Stimulated activated CD4-positive, alpha-beta T cell treated with anti-CD3 and anti-CD28 coated beads, Interleukin-2, amount 100 ng/mL, for 4 hours (primary cell): ENCODE results near the gene WDR74.
"Not testable (repeated sequence)": the region's sequence is repeated elsewhere in the genome, so short reads cannot be mapped to it uniquely, and the experiment has no call there.

ENCODE experiments used
- DNase-seq: peaks from one replicate; pipeline ENCODE4 v3.0.0-alpha.2; 2020; ENCODE audit warnings: low read depth

Gene WDR74

DNA sequence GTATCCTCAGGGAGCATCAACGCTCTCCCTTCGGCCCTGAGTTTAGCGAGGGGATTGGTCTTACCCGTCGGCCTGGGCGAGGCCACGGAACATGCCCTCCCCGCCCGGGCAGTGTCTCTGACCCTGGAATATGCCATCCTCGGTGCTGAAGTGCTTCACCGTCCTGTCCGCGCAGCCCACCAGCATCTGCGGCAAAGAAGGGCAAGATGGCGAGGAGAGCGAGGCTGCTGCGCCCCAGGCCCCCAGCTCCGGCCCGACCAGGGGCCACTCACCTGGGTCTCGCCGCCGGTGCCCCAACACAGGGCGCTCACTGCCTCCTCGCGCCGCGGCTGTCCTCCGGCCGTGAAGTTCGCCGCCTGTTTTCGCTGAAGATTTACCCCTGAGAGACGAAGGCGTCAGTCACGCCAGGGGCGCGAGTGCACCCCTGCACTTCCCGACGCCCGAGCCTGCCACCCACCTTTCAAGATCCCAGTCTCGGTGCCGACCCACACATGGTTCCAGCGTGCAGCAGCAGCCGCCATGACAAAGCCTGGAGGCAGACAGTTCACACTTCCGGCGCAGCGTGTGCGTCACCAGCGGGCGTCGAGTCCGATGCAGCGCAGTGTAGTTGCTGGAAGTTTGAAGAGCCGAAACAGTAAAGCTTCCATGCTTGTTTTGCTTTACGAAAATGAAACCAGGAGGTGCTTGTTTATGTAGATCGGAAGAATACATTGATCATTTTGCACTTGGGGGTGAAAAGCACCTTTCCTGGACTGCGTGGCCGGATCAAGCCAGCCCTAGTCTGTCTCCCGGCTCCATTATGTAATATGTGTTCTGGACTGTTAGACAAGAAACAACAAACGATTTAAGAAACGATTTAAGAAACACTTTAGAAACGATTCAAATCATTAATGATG is at the start of gene WDR74:
WDR74 (minus strand) TSS at position 541 of the 896 bp plus-strand sequence; CDS start at position 521, 20 bp downstream.
- peak; percentile 90 for DNase-seq

DNA sequence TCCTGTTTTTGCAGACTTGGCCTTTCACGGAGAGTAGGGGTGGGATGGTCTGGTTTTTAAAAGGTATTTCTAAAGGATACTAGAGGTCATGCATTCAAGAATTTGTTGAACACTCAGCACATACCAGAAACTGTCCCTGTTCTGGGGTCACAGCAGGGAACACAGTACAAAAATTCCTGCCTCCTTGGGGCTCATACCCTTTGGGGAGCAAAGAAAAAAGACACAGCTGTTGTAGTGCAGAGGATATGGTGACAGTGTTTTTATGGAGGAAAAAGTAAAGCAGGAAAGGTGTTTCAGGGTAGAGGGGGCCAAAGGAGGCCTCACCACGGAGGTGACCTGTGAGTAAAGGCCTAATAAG is 49.7 kb upstream of the WDR74 start:
- no peak for DNase-seq

DNA sequence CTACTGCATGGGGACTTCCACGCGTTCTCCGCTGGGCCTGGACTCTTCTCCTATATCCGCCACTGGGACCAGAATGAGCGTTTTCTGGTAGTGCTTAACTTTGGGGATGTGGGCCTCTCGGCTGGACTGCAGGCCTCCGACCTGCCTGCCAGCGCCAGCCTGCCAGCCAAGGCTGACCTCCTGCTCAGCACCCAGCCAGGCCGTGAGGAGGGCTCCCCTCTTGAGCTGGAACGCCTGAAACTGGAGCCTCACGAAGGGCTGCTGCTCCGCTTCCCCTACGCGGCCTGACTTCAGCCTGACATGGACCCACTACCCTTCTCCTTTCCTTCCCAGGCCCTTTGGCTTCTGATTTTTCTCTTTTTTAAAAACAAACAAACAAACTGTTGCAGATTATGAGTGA is 49.0 kb upstream of the WDR74 start:
- no peak for DNase-seq

DNA sequence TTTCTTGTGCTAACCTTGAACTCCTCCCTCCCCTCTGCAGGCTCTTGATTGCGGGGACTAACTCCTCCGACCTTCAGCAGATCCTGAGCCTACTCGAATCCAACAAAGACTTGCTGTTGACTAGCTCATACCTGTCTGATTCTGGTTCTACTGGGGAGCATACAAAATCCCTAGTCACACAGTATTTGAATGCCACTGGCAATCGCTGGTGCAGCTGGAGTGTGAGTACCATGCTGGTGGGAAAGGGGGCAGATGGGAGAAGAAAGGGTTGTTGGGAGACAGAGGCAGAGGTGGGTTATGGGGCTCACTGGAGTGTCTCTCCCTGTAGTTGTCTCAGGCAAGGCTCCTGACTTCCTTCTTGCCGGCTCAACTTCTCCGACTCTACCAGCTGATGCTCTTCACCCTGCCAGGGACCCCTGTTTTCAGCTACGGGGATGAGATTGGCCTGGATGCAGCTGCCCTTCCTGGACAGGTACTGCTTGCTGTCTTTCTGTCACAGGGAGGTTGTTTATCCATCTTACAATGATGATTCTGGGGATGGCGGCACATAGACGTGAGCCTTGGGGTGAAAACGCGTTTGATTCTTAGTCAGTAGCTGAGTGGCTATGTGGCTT is 45.9 kb upstream of the WDR74 start:
- DNase-seq, result no peak

DNA sequence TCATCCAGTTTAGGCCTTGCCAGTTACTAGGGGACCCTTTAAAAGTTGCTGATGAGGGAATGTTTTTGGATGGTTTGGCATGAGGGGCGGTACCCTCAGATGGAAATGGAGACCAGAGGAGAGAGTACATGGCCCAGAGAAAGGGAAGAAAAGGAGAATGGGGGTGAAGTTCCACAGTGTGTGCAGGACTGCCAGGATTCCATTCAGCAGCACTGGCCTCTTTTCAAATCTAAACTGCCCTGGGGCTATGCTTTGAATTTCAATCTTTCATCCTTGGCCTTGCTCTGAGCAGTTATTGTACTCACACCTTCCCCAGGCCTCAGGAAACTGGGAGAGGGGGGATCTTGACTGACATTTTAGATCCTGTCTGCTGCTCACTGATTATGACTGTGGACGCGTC is 44.3 kb upstream of the WDR74 start:
- no peak for DNase-seq

DNA sequence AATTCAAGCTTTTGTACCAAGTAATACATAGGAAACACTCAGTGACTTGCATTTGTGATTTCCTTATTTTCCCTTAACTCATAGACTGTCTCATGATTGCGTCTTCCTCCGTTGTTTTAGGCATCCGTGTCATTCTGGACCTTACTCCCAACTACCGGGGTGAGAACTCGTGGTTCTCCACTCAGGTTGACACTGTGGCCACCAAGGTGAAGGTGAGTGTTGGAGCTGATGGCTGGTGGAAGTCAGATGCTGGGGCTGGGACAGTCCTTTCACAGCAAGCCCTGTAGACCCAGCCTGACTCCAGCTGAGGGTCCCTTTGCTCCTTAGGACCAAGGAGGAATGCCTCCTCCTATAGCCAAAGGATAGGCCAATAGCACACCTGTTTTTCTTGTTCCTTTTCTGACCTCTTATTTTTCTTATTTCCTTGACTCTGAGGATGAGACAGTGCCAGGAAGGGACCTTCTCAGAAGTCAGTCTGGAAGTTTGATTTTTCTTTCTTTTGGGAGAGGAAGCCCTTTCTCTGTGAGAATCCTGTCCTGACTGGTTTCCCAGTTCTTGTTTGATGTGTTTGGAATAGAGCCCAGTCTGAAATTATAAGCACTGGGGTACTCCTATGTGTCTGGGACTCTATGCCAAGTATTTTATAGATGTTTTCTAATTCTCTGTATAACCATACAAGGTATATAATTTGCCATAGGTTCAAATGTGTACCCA is 43.6 kb upstream of the WDR74 start:
- DNase-seq, result no peak

DNA sequence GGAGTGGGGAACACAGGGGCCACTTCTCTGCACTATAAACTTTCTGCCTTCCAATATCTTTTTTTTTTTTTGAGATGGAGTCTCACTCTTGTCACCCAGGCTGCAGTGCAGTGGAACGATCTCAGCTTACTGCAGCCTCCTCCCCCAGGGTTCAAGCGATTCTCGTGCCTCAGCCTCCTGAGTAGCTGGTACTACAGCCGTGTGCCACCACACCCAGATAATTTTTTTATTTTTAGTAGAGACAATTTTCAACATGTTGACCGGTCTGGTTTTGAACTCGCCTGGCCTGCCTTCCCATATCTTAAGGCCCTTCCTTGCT is 43.0 kb upstream of the WDR74 start:
- DNase-seq, result no peak

DNA sequence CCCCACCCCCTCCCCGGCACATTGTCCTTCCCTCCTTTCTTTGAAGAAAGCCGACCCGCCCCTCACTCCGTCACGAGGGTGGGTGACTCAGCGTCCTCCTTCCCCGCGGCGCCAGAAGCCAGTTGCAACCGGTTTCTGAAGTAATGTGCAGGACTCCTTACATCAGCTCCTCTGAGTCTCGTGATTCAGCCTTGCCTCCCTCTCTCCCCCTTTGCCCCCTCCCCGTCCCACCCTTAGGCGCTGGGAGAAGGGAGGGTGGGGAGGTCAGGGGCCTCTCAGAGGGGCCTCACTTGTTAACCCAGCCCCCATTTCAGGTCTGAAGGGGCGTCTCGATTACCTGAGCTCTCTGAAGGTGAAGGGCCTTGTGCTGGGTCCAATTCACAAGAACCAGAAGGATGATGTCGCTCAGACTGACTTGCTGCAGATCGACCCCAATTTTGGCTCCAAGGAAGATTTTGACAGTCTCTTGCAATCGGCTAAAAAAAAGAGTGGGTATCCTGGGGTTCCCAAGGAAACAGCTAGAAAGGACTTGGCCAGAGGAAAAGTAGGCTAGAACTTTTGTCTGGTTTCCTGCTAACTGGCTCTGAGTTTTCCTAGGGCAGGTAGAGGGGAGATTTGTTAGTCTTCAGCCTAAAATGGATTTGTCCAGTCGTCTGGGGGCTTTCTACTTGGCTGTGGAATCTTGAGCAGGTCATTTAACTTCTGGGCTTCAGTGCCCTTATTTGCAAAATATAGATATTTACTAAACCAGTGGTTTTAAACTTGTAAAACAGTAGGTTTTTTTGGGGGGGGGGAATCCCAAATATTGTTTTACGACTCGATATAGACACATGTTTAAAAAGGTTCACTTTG is 42.4 kb upstream of the WDR74 start:
- DNase-seq, result peak; percentile 95

DNA sequence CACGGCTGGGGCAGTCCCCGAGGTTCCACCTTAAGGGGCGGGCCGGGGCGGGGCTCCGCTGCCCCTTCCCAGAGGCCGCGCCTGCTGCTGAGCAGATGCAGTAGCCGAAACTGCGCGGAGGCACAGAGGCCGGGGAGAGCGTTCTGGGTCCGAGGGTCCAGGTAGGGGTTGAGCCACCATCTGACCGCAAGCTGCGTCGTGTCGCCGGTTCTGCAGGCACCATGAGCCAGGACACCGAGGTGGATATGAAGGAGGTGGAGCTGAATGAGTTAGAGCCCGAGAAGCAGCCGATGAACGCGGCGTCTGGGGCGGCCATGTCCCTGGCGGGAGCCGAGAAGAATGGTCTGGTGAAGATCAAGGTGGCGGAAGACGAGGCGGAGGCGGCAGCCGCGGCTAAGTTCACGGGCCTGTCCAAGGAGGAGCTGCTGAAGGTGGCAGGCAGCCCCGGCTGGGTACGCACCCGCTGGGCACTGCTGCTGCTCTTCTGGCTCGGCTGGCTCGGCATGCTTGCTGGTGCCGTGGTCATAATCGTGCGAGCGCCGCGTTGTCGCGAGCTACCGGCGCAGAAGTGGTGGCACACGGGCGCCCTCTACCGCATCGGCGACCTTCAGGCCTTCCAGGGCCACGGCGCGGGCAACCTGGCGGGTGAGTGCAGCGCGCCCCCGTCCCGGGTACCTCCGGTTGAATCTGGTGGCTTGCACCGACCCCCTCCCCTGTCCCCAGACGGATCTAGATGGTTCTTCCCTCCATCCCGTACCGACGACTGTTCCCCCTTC is 41.6 kb upstream of the WDR74 start, which contains the start of gene SLC3A2:
SLC3A2 (plus strand) TSS at position 94 of the 776 bp plus-strand sequence; CDS start at position 222, 128 bp downstream.
- peak; percentile 85 for DNase-seq

DNA sequence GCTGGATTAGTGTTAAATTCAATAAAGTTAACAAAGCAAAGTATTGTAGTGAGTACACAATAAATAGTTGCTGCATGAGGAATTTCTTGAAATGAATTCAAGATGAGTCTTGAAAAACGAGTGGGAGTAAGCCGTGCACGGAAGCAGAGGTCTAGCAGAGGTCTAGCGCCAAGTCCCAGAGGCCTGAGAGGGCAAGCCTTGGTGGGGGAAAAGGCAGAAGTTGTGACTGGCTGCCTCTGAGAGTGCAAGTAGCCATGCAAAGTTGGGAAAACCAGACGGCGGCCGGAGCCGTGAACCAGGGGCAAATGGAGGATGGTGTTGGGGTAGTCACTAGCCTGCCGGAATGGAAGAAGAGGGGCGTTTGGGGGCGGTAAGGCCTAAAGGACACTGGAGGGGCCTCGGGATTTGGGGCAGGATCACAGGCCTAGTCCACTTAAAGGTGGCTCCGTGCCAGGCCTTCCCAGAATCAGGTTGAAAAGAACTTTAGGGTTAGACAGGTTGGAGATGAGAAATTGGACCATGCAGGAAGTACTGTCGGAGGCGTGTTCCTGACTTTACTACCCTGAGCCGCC is 40.9 kb upstream of the WDR74 start:
- no peak for DNase-seq

DNA sequence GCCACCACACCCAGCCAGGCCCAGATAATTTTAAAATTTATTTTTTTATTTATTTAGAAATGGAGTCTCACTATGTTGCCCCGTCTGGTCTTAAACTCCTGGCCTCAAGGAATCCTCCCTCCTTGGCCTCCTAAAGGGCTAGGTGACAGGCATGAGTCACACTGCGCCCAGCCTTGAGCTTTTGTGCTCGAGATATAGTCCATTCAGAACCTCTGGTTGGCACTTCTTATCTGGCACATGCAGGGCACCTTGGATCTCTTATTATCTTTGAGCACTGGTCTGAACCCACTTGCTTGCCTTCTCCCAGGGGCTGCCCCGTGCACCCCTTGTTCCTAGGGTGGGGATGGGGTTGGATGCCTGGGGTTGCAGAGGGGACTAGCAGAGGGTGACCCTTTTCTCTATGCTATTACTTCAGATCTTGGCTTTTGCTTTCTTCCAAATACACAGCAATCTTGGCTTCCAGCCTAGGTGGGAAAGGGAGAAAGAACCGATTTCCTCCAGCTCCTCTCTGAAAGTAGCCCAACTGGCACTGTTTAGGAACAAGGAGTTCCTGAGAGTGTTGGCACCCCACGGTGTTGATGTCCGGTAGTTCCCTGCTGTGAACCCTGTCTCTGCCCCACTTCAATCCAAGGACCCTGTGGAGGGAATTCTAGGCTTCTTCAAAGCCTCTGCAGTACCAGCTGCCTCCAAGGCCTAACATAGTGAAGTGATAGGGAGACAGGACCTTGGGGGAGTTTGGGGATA is 40.0 kb upstream of the WDR74 start:
- DNase-seq, result no peak

DNA sequence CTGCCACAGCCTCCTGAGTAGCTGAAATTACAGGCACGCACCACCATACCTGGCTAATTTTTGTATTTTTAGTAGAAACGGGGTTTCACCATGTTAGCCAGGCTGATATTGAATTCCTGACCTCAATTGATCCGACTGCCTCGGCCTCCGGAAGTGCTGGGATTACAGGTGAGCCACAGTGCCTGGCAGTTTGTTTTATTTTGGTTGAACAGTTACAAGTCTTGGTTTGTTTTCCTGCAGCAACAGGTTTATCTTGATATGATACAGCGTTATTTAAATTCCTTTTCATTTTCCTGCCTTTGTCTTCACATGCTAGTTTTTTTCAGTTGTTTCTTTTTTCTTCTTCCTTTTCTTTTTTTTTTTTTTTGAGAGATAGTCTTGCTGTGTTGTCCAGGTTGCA is 37.3 kb upstream of the WDR74 start:
- DNase-seq, result no peak

DNA sequence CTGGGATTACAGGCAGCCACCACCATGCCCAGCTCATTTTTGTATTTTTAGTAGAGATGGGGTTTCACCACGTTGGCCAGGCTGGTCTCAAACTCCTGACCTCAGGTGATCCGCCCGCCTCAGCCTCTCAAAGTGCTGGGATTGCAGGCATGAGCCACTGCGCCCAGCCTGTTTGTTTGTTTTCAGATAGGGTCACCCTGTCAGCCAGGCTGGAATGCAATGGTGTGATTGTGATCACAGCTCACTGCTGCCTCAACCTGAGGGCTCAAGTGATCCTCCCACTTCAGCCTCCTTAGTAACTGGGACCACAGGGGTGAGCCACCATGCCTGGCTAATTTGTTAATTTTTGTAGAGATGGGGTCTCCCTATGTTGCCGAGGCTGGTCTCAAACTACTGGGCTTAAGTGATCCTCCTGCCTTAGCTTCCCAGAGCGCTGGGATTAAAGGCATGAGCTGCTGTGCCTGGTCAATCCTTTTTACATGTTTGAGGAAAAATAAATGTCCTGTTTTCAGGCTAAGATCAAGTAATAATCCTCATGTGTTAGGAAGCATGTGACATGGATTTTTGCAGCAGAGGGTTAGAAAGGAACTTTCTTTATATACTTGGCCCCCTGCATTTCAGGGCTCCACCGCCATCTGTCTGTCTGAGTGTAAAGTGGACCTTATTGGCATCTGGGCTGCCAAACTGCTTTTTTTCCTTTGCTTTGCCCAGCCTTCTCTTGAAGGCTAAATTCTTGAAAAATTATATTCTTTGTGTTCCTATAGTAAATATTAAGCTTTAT is 36.5 kb upstream of the WDR74 start:
- no peak for DNase-seq

DNA sequence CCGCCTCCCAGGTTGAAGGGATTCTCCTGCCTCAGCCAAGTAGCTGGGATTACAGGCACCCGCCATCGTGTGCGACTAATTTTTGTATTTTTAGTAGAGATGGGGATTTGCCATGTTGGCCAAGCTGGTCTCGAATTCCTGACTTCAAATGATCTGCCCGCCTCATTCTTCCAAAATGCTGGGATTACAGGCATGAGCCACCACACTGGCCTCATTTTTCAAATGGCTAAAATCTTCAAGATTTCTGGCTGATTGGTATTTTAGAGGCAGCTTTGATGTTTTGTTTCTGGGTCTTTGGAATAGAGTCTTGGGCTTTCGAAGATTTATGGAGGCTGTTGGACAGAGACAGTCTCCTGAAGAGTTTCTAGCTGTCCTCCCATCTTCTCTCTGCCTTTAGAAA is 35.5 kb upstream of the WDR74 start:
- no peak for DNase-seq

DNA sequence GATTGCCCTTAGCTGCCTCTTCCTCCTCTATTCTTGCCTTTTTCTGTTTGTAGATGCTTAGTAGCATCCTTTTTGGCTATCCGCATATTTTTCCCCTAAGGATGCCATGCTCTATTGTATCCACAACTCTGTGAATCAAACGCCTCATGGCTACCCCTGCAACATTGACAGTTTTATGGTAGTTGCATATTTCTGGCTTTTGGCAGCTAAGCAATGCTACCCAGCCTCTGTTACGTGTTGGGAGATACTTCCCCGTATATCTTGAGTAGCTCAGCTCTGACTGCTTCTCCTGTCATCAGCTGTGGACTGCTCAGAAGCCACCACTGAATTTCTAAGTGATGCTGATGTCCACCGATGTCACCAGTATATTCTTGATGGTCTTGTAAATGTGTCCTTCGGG is 26.2 kb upstream of the WDR74 start:
- DNase-seq, result no peak

DNA sequence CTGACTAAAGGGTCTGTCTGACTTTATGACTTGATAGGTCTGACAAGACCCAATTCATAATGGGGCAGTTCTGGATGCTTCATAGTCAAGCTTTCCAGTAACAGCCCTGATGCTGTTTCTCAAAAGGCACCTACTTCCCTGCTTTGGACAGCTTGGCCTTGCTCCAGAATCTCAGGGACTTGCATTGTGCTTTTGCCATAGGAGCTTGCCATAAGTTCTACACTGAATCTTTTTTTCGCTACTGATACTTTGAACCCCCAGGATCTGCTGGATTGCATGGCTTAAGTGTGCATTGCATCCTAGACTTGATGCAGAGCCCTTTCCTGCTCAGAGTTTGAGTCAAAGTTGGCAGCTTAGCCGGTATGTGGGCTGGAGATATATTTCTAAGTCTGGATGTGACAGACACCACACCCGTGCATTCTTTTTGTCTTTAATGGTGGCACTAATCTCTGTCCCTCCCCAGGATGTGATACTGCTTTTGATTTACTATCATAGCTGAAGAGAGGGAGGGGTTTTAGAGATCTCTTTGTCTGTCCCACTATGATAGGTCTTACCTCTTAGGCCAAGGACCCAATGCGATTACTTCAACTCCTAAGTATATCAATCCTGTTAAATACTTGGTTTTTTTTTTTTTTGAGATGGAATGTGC is 24.4 kb upstream of the WDR74 start:
- no peak for DNase-seq

DNA sequence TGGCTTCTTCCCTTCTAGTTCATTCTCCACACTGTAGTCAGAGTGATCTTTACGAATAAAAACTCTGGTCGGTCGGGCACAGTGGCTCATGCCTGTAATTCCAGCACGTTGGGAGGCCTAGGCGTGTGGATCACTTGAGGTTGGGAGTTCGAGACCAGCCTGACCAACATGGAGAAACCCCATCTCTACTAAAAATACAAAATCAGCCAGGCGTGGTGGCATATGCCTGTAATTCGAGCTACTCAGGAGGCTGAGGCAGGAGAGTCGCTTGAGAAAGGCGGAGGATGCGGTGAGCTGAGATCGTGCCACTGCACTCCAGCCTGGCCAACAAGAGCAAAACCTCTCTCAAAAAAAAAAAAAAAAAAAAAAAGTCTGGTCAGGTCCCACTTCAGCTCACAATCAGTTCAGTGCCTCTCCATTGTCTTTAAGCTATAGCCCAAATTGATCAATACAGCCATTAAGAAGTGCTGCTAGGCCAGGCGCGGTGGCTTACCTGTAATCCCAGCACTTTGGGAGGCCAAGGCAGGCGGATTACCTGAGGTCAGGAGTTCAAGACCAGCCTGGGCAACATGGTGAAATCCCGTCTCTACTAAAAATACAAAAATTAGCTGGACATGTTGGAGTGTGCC is 22.3 kb upstream of the WDR74 start:
- not testable (repeated sequence) for DNase-seq

DNA sequence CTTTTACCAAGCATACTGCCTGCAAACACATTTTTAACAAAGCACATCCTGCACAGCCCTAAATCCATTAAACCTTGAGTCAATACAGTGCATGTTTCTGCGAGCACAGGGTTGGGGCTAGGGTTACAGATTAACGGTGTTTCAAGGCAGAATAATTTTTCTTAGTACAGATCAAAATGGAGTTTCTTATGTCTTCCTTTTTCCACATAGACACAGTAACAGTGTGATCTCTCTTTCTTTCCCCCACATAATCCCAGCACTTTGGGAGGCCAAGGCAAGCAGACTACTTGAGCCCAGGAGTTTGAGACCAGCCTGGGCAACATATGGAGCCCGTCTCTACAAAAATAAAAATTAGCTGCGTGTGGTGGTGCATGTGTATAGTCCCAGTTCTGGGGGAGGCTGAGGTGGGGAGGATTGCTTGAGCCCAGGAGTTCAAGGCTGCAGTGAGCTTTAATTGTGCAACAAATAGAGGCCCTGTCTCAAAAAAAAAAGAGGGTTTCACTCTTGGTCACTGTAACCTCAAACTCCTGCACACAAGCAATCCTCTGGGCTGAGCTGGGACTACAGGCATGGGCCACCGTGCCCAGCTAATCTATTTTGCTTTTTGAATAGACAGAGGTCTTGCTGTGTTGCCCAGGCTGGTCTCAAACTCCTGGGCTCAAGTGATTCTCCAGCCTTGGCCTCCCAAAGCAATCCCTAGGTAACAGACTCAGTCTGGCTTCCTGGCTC is 21.6 kb upstream of the WDR74 start:
- DNase-seq, result no peak
